GM21515 (cell line): ENCODE data around the gene KNDC1.
"Not testable (repeated sequence)": the region's sequence is repeated elsewhere in the genome, so short reads cannot be mapped to it uniquely, and the experiment has no call there.

Experiments
- ATAC-seq: cut with Tn5 transposase; IDR thresholded peaks from one replicate; pipeline ENCODE4 v1.9.1; 2021; ENCODE audit not compliant: unreplicated experiment

Gene KNDC1

GRCh38 chr10:133218891-133219290 is 58.9 kb downstream of the KNDC1 start:
- ATAC-seq: no peak

DNA sequence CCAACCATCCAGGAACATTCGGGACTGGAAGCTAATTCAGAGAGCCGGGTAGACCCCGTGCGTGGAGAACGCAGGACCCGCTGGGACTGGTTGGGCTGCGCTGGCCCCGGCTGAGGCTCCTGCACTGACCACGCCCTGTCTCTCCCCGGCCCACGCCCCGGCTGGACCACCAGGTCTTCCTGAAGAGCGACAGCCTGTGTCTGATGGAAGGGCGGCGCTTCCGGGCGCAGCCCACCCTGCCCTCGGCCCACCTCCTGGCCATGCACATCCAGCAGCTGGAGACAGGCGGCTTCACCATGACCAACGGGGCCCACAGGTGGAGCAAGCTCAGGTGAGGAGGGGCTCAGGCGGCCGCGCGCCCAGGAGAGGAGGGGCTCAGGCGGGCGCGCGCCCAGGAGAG is 59.8 kb downstream of the KNDC1 start:
- no peak for ATAC-seq

GRCh38 chr10:133221331-133221730 is 61.3 kb downstream of the KNDC1 start:
- ATAC-seq: no peak

DNA sequence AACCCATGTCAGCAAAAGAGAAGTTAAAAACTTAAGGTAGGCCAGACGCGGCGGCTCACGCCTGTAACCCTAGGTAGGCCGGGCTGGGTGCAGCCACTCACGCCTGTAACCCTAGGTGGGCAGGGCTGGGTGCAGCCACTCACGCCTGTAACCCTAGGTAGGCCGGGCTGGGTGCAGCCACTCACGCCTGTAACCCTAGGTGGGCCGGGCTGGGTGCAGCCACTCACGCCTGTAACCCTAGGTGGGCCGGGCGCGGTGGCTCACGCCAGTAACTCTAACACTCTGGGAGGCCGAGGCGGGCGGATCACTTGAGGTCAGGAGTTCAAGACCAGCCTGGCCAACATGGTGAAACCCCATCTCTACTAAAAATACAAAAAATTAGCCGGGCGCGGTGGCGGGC is 61.7 kb downstream of the KNDC1 start:
- ATAC-seq: not testable (repeated sequence)

- ATAC-seq: no peak
Observed at GRCh38 chr10:133224076-133224475, 64.1 kb downstream of the KNDC1 start.

- no peak for ATAC-seq
Observed at GRCh38 chr10:133224756-133225372, 64.8 kb downstream of the KNDC1 start.

DNA sequence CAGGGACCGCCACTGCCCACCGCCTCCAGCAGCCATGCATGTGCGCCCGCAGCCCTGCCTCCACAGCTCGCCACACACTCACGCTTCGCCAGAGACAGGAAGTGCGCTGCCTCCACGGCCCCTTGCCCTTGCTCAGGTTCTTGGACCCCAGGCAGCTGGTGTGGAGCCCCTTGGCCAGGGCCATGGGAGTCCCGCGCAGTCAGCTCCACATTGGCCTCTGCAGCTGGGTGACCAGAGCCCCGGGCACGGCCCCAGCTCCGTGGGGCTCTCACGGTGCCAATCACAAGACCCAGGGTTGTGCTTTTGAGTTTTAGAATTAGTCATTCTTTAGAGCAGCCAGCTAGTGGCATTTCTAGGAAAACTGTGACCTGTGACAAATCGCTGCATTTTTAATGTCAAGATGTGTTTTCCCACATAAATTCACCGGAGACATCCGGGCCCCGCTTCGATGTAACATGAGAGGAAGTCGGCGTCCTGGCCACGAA is 65.7 kb downstream of the KNDC1 start:
- no peak for ATAC-seq

- ATAC-seq: no peak
Observed at GRCh38 chr10:133226251-133226808, 66.3 kb downstream of the KNDC1 start.

DNA sequence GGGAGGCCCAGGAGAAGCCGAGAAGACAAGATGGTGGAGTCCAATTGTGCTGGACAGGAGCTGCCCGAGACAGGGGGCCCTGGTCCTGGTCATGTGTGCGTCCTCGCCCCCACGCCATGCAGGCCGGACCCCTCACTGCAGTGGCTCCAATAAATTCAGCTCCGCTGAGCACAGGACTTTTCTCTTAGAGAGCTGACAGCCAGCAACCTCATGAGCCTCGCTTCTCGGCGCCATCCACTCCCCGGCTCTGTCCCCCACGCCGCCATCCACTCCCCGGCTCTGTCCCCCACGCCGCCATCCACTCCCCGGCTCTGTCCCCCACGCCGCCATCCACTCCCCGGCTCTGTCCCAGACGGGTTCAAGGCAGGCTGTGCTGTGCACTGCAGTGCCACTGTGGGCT is 67.2 kb downstream of the KNDC1 start:
- no peak for ATAC-seq

- no peak for ATAC-seq
Observed at GRCh38 chr10:133229265-133230043, 69.4 kb downstream of the KNDC1 start.

DNA sequence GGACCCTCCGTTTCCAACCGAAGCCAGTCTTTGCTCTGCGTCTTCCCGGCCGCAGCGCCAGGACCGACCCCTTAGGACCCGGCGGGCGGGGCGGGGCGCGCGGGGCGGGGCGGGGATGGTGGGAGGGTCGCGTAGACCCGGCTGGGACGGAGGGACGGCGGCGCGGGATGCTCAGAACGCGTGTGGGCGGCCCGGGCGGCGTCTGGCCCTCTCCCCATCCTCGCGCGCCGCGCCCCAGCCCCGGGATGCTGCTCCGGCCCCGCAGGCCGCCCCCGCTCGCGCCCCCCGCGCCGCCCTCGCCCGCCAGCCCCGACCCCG is 70.0 kb downstream of the KNDC1 start, which contains the start of gene UTF1:
Gene UTF1 (plus strand): TSS at position 174 of the 318 bp plus-strand sequence. CDS start 72 bp downstream, at position 246.
- ATAC-seq: no peak

DNA sequence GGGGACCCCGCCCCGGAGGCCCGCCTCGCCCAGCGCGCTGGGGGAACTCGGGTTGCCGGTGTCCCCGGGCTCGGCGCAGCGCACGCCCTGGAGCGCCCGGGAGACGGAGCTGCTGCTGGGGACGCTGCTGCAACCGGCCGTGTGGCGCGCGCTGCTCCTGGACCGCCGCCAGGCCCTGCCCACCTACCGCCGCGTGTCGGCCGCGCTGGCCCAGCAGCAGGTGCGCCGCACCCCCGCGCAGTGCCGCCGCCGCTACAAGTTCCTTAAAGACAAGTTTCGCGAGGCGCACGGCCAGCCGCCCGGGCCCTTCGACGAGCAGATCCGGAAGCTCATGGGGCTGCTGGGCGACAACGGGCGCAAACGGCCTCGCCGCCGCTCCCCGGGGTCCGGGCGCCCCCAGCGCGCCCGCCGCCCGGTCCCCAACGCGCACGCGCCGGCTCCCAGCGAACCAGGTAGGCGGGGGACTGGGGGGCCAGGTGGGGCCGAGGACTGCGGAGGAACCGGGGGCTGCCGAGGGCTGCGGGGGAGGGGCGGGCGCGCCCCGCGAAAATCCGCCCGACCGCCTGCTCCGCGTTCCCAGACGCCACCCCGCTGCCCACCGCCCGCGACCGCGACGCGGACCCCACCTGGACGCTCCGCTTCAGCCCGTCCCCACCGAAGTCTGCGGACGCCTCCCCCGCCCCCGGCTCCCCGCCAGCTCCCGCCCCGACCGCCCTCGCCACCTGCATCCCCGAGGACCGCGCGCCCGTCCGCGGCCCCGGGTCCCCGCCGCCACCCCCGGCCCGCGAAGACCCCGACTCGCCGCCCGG is 70.6 kb downstream of the KNDC1 start:
- no peak for ATAC-seq

DNA sequence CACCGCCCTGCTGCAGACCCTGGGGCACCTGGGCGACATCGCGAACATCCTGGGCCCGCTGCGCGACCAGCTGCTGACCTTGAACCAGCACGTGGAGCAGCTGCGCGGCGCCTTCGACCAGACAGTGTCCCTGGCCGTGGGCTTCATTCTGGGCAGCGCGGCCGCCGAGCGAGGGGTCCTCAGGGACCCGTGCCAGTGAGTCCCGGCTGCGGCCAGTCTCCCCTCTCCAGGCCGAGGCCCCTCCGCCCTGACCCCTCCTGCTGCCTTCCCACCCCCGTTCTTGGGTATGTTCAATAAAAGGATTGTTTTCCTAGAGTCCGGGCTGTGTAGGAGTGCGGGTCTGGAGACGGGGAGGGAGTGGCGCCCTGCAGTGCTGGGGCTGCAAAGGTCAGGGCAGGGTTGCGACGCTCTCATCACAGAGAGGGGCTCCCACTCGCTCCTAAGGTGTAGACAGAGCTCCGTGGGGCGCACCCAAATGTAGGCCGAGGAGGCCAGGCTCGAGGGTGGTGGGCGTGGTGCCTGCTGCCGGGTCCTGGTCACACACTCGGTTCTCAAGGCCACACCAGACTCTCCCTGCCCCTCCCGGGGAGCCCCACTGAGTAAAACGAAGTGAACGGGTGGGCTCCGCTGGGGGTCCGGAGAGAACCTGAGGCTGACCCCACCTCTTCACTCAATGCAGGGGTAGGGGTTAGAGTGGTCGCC is 71.4 kb downstream of the KNDC1 start:
- no peak for ATAC-seq

- no peak for ATAC-seq
Observed at GRCh38 chr10:133231946-133232574, 72.0 kb downstream of the KNDC1 start.

DNA sequence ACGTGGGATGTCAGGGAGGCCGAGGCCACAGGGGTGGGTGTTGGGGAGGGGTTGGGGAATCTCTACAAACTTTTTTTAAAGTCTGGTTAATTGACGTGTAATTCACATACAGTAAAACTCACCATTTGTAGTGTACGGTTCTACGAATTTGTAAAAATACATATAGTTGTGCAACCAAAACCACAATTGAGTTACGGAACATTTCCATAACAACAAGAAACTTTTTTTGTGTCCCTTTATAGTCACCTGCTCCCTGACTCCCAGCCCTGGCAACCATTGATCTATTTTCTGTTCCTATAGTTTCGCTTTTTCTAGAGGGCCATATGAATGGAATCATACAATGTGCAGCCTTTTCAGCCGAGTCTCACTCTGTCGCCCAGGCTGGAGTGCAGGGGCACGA is 74.8 kb downstream of the KNDC1 start:
- not testable (repeated sequence) for ATAC-seq

DNA sequence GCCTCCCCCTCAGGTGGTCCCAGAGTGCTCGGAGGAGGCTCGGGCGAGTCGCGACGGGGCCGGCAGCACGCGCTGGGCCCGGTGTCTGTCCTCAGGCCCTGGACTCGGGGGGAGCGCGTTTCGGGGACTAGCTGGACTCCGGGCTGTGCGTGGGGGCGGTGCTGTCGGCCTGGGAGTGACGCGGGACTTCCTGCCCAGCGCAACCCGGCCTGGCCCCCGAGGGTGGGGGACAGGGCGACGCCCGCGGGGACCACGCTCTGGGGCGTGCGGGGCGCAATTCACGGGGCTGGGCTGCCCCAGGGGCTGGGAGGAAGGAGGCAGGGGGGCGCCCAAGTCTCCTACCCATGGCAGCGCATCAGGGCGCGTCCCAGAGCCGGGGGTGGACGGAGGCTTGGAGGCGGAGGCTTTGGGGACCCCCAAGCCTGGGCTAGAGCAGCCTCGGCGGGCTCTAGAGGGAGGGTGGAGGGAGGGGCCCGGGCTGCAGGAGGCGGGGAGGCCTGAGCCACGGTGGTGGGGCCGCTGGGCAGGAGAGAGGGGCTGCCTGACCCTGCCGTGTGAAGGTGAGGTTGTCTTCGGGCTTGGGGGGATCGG is 75.3 kb downstream of the KNDC1 start:
- ATAC-seq: no peak

GRCh38 chr10:133235932-133236331 is 75.9 kb downstream of the KNDC1 start:
- ATAC-seq: no peak

- no peak for ATAC-seq
Observed at GRCh38 chr10:133236401-133237240, 76.6 kb downstream of the KNDC1 start.

GRCh38 chr10:133237241-133237587 is 77.2 kb downstream of the KNDC1 start:
- no peak for ATAC-seq
